Sciatic nerve (tissue), 2 donors: ENCODE results near the gene KATNAL2. TPM values are rescaled to one million over a fixed set of nuclear protein-coding genes. Genes with fewer than 3 reads are reported as not detected.
A peak's percentile ranks its signal among the peaks of the same experiment; 100 is the strongest.

Source experiments
- ATAC-seq: fragments of 200-7000 bp; cut with Tn5 transposase; one replicate; pipeline ENCODE4 v1.9.1; 2020; ENCODE audit warnings: mild to moderate bottlenecking, moderate library complexity
- DNase-seq: peaks from one replicate; pipeline ENCODE4 v3.0.0-alpha.2; 2020; ENCODE audit warnings: low spot score
- intact Hi-C: fragments of 100-400 bp; cut with DNase I; formaldehyde crosslinking; loops from one replicate; pipeline ENCODE4 v1.14.2; 2022
- total RNA-seq: library from RNA; stranded (reverse); fragmentation: NEBNext Ultra II Directional; extraction: Animal tissue kit (Norgen Biotek cat#: 25700); gene quantifications from one replicate; pipeline ENCODE4 v1.2.1, GENCODE V29; 2021
- donor health status: DM: no; HTN: no; CAD: no.
- donor health status: DM: no; HTN: no; CAD: no.

KATNAL2 gene
- total RNA-seq, 1 donor from 2014 or later: 5.6 TPM

- peak; percentile 18 for ATAC-seq
- intact Hi-C loops: loop anchor here (5.0 kb wide), 1 partner anchor 976 kb away; no protein-coding TSS in a partner anchor
- DNase-seq: no peak
Measured at GRCh38 chr18:47150824-47151366, 233.5 kb downstream of the KATNAL2 start.

GRCh38 chr18:47151439-47151838, 234.0 kb downstream of the KATNAL2 start:
- intact Hi-C loops: loop anchor here (5.0 kb wide), 1 partner anchor 976 kb away; no protein-coding TSS in a partner anchor
- ATAC-seq (no peak), DNase-seq (no peak)

Other genes starting within 250 kb of the KATNAL2 start
- 0.22 TPM for gene ST8SIA5, start 160.5 kb upstream of the KATNAL2 start, total RNA-seq
- gene PIAS2, start 95 bp upstream of the KATNAL2 start, total RNA-seq: 32.7 TPM
- not detected for gene ELOA2, start 118.0 kb downstream of the KATNAL2 start, total RNA-seq
- 42.7 TPM for gene HDHD2, start 232.9 kb downstream of the KATNAL2 start, total RNA-seq